SU-DHL-6 (cell line): ENCODE measurements around the gene WDR93.

Source experiments
- H2AFZ ChIP-seq: fragments of 200-600 bp; sonication (generic); 2 replicates; pipeline ENCODE4 v1.6.1; 2014; ENCODE audit warnings: low read depth, mild to moderate bottlenecking, moderate library complexity, mixed read lengths, antibody characterized with exemption, low read length; ENCODE audit not compliant: severe bottlenecking
- H3F3A ChIP-seq: fragments of 200-600 bp; shearing (Covaris generic); 2 replicates; pipeline ENCODE4 v1.6.0; 2016; ENCODE audit warnings: antibody characterized with exemption, mild to moderate bottlenecking; ENCODE audit not compliant: insufficient read depth
- H3K27ac ChIP-seq: fragments of 200-600 bp; sonication (generic); 2 replicates; pipeline ENCODE4 v1.5.1; 2016; ENCODE audit warnings: low read depth, mild to moderate bottlenecking, low read length, moderate library complexity, mixed read lengths
- H3K27me3 ChIP-seq: fragments of 200-600 bp; sonication (generic), shearing (Covaris generic); 2 replicates; pipeline ENCODE4 v1.6.0; 2014; ENCODE audit warnings: mild to moderate bottlenecking, low read length
- H3K36me3 ChIP-seq: fragments of 200-600 bp; sonication (generic); 2 replicates; pipeline ENCODE4 v1.6.1; 2014; ENCODE audit warnings: mild to moderate bottlenecking, low read length, mixed read lengths
- H3K4me2 ChIP-seq: fragments of 300-600, 200-600 bp; shearing (Covaris generic), sonication (generic); 2 replicates; pipeline ENCODE4 v1.6.0; 2014; ENCODE audit warnings: low read length, low read depth, mild to moderate bottlenecking; ENCODE audit not compliant: poor library complexity, severe bottlenecking
- H3K4me3 ChIP-seq: fragments of 200-600 bp; sonication (generic); 2 replicates; pipeline ENCODE4 v1.5.1; 2014; ENCODE audit warnings: antibody characterized with exemption, low read length, mild to moderate bottlenecking, mixed read lengths; ENCODE audit not compliant: insufficient read depth, poor library complexity, severe bottlenecking
- H3K79me2 ChIP-seq: fragments of 200-600 bp; sonication (generic); 2 replicates; pipeline ENCODE4 v1.6.1; 2014; ENCODE audit warnings: mild to moderate bottlenecking, low read length, moderate library complexity; ENCODE audit not compliant: insufficient read depth
- H3K9ac ChIP-seq: fragments of 200-600 bp; sonication (generic); 2 replicates; pipeline ENCODE4 v1.7.0; 2014; ENCODE audit warnings: mild to moderate bottlenecking, low read length
- H3K9me2 ChIP-seq: fragments of 200-600 bp; sonication (generic); replicated peaks from 2 replicates; pipeline ENCODE4 v1.6.1; 2014; ENCODE audit warnings: low read length; ENCODE audit not compliant: insufficient read depth
- H3K9me3 ChIP-seq: fragments of 200-600 bp; sonication (generic); 2 replicates; pipeline ENCODE4 v1.6.1; 2014; ENCODE audit warnings: low read length, mixed read lengths; ENCODE audit not compliant: insufficient read depth
- H4K20me1 ChIP-seq: fragments of 200-600 bp; sonication (generic); 2 replicates; pipeline ENCODE4 v1.6.1; 2014; ENCODE audit warnings: low read depth, mild to moderate bottlenecking, antibody characterized with exemption, low read length, moderate library complexity, mixed read lengths
- EZH2phosphoT487 ChIP-seq: fragments of 200-600 bp; sonication (generic), shearing (Covaris generic); conservative IDR thresholded peaks from 2 replicates; pipeline ENCODE4 v1.6.1; 2018; ENCODE audit warnings: mild to moderate bottlenecking, antibody characterized with exemption, low read length, moderate library complexity, mixed read lengths
- TF ChIP-seq, protein P1 (sequence below): fragments of 200-600 bp; sonication (generic); IDR thresholded peaks from one replicate; pipeline ENCODE4 v1.5.1; 2017; ENCODE audit warnings: antibody characterized with exemption, mild to moderate bottlenecking, low read length, moderate library complexity; ENCODE audit not compliant: insufficient read depth, poor library complexity, severe bottlenecking

Gene WDR93

GRCh38 chr15:89652131-89652530, 38.5 kb upstream of the WDR93 start:
- Histone ChIP-seq H3K27me3 (no peaks in the 10 kb centered on the region), H3K27ac (no peak overlapping the region), H2AFZ (no peak overlapping the region), H3K79me2 (no peaks in the 10 kb centered on the region), H3K4me2 (no peak overlapping the region), H4K20me1 (no peaks in the 10 kb centered on the region), H3K4me3 (no peak overlapping the region), H3K36me3 (no peaks in the 10 kb centered on the region), H3F3A (no peaks in the 10 kb centered on the region), H3K9me3 (no peaks in the 10 kb centered on the region), H3K9me2 (no peaks in the 10 kb centered on the region), H3K9ac (no peak overlapping the region)
- TF ChIP-seq, protein P1, sequence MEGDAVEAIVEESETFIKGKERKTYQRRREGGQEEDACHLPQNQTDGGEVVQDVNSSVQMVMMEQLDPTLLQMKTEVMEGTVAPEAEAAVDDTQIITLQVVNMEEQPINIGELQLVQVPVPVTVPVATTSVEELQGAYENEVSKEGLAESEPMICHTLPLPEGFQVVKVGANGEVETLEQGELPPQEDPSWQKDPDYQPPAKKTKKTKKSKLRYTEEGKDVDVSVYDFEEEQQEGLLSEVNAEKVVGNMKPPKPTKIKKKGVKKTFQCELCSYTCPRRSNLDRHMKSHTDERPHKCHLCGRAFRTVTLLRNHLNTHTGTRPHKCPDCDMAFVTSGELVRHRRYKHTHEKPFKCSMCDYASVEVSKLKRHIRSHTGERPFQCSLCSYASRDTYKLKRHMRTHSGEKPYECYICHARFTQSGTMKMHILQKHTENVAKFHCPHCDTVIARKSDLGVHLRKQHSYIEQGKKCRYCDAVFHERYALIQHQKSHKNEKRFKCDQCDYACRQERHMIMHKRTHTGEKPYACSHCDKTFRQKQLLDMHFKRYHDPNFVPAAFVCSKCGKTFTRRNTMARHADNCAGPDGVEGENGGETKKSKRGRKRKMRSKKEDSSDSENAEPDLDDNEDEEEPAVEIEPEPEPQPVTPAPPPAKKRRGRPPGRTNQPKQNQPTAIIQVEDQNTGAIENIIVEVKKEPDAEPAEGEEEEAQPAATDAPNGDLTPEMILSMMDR: no peak
- TF ChIP-seq EZH2phosphoT487: no peak

GRCh38 chr15:89652666-89653065, 37.9 kb upstream of the WDR93 start:
- Histone ChIP-seq H3K27ac (no peak overlapping the region), H3K79me2 (no peaks in the 10 kb centered on the region), H3K9ac (no peak overlapping the region), H3K27me3 (0 out of 2 replicates have a peak, but pooled peaks cover under 1% of the 10 kb centered on the region), H3K9me3 (no peaks in the 10 kb centered on the region), H3K9me2 (no peaks in the 10 kb centered on the region), H3K4me3 (no peak overlapping the region), H3F3A (no peaks in the 10 kb centered on the region), H2AFZ (no peak overlapping the region), H3K4me2 (no peak overlapping the region), H3K36me3 (no peaks in the 10 kb centered on the region), H4K20me1 (no peaks in the 10 kb centered on the region)
- TF ChIP-seq EZH2phosphoT487: no peak

DNA sequence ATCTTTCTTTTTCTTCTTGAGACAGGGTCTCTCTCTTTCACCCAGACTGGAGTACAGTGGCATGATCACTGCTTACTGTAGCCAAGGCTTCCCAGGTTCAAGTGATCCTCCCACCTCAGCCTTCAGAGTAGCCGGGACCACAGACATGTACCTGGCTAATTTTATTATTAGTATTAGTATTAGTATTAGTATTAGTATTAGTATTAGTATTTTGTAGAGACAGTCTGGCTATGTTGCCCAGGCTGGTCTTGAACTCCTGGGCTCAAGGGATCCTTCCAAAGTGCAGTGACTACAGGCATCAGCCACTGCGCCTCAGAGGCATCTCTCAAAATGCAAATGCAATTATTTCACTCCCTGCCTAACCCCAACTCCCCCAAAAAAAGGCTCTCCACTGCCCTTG, 37.0 kb upstream of the WDR93 start:
- H3K27me3 ChIP-seq: 0 out of 2 replicates have a peak, but pooled peaks cover 3% of the 10 kb centered on the region
- no peak overlapping the region for H3K9ac ChIP-seq
- H3K27ac ChIP-seq: no peak overlapping the region
- H3F3A ChIP-seq: no peaks in the 10 kb centered on the region
- TF ChIP-seq, protein P1: no peak
- TF ChIP-seq EZH2phosphoT487: no peak
- H3K9me2 ChIP-seq: no peaks in the 10 kb centered on the region
- no peaks in the 10 kb centered on the region for H3K9me3 ChIP-seq
- H3K4me2 ChIP-seq: no peak overlapping the region
- no peaks in the 10 kb centered on the region for H3K36me3 ChIP-seq
- no peaks in the 10 kb centered on the region for H4K20me1 ChIP-seq
- H3K79me2 ChIP-seq: no peaks in the 10 kb centered on the region
- H2AFZ ChIP-seq: no peak overlapping the region
- no peak overlapping the region for H3K4me3 ChIP-seq

DNA sequence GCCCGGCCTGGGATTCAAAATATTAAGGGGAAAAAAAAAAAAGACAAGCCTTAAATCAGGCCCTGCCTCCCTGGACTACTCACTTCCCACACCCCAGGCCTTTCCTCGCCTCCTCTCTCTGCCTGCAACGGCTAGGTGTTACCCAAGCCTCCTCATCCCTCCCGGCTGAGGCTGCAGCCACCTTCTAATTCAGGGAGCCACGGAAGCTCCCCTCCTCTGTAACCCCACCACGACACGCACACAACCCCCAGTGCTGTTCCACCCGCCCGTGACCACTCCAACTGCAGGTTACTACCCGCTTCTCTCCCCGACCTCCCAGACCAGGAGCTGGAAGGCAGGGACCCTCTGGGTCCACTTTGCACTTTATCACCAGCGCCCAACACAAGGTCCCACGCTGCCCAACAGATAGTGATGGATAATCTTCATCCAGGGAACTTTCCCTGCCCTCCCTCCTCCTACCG, 36.3 kb upstream of the WDR93 start:
- Histone ChIP-seq H4K20me1 (no peaks in the 10 kb centered on the region), H2AFZ (no peak overlapping the region), H3K9ac (no peak overlapping the region), H3K36me3 (no peaks in the 10 kb centered on the region), H3K4me2 (no peak overlapping the region), H3K4me3 (no peak overlapping the region), H3K27me3 (0 out of 2 replicates have a peak, but pooled peaks cover 3% of the 10 kb centered on the region), H3K9me2 (no peaks in the 10 kb centered on the region), H3F3A (no peaks in the 10 kb centered on the region), H3K79me2 (no peaks in the 10 kb centered on the region), H3K27ac (no peak overlapping the region), H3K9me3 (no peaks in the 10 kb centered on the region)
- TF ChIP-seq, protein P1: no peak
